AG04449 (cell line): Measurements from ENCODE around the gene PLEKHG4.
A peak's percentile ranks its signal among the peaks of the same experiment; 100 is the strongest.

Source experiments
- CTCF ChIA-PET: fragments of 350-600 bp; formaldehyde crosslinking; extraction: SDS; loops from one replicate; lab custom pipeline; 2021; ENCODE audit warnings: antibody characterized with exemption; lab: Yijun Ruan, JAX
- POLR2A ChIA-PET: fragments of 400-600, 350-600 bp; formaldehyde crosslinking; extraction: SDS; loops from one replicate; lab custom pipeline; 2020; ENCODE audit warnings: antibody characterized with exemption, inconsistent platforms; lab: Yijun Ruan, JAX
- DNase-seq: peaks from one replicate; pipeline ENCODE4 v3.0.0-alpha.2; 2010; ENCODE audit warnings: low read depth, low spot score
- H3K4me3 ChIP-seq: 2 replicates; pipeline ENCODE4 v1.5.1; 2011; ENCODE audit warnings: low read depth, mild to moderate bottlenecking, control low read depth, low read length
- TF ChIP-seq, protein P1 (sequence below): IDR thresholded peaks from one replicate; pipeline ENCODE4 v1.5.1; 2011; ENCODE audit warnings: mild to moderate bottlenecking, moderate library complexity, low read length, control low read depth, inconsistent platforms; ENCODE audit not compliant: insufficient read depth; ENCODE audit errors: missing control alignments

PLEKHG4 gene

DNA sequence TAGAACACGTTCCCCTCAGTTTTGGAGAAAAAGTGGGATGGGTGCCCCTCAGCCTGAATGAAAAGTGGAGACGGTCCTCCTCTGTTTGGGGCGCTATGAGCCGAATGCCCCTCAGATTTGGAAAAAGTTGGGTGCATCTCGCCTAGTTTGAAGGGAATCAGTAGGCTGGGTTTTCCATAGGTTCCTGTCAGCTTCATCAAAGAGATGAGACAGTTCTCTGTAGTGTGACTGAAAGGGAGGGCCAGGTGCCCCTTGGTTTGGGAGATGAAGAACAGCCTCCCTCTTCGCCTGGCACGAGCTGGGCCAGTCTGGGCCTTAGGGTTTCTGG is 31.3 kb upstream of the PLEKHG4 start:
- ChIA-PET POLR2A (interaction anchor here (1.2 to 2.6 kb wide), 6 partner anchors 10 to 63 kb away, joined by 3 to 12 read pairs (median 6); partner anchors contain the start of gene TMEM208), CTCF (interaction anchor here (0.8 to 6.1 kb wide), 9 partner anchors 9 to 353 kb away, joined by 3 to 48 read pairs (median 3); partner anchors contain the start of gene TMEM208)
- peak overlapping the region; percentile 66 for H3K4me3 ChIP-seq
- TF ChIP-seq, protein P1, sequence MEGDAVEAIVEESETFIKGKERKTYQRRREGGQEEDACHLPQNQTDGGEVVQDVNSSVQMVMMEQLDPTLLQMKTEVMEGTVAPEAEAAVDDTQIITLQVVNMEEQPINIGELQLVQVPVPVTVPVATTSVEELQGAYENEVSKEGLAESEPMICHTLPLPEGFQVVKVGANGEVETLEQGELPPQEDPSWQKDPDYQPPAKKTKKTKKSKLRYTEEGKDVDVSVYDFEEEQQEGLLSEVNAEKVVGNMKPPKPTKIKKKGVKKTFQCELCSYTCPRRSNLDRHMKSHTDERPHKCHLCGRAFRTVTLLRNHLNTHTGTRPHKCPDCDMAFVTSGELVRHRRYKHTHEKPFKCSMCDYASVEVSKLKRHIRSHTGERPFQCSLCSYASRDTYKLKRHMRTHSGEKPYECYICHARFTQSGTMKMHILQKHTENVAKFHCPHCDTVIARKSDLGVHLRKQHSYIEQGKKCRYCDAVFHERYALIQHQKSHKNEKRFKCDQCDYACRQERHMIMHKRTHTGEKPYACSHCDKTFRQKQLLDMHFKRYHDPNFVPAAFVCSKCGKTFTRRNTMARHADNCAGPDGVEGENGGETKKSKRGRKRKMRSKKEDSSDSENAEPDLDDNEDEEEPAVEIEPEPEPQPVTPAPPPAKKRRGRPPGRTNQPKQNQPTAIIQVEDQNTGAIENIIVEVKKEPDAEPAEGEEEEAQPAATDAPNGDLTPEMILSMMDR = no peak
- no peak for DNase-seq

GRCh38 chr16:67248401-67249177 is 30.7 kb upstream of the PLEKHG4 start, which contains the start of gene SLC9A5:
Gene SLC9A5, plus strand, starts transcription at chr16:67248979. Its CDS starts 36 bp downstream, at chr16:67249015.
- CTCF ChIA-PET = interaction anchor here (0.8 to 6.1 kb wide), 10 partner anchors 10 to 217 kb away, joined by 3 to 48 read pairs (median 4); partner anchors contain the start of gene TMEM208
- no peak for DNase-seq
- POLR2A ChIA-PET = interaction anchor here (0.7 to 2.6 kb wide), 7 partner anchors 10 to 64 kb away, joined by 3 to 12 read pairs (median 5); partner anchors contain the start of gene TMEM208
- TF ChIP-seq, protein P1 = peak; percentile 13
- H3K4me3 ChIP-seq = peak within 1 kb of the TSS; percentile 66

- ChIA-PET POLR2A (interaction anchor here (0.6 to 2.6 kb wide), 4 partner anchors 11 to 163 kb away, joined by 3 to 12 read pairs (median 5); partner anchors contain the start of gene TMEM208), CTCF (interaction anchor here (0.7 to 6.1 kb wide), 12 partner anchors 10 to 198 kb away, joined by 3 to 48 read pairs (median 3); partner anchors contain the start of gene TMEM208)
- no peak for DNase-seq
These were observed 29.9 kb upstream of the PLEKHG4 start for GRCh38 chr16:67249178-67250044.

GRCh38 chr16:67250045-67250327 is 29.3 kb upstream of the PLEKHG4 start:
- DNase-seq = no peak
- ChIA-PET POLR2A (interaction anchor here (0.6 kb wide), 1 partner anchor 162 kb away, joined by 4 read pairs; no protein-coding TSS in a partner anchor), CTCF (interaction anchor here (0.7 to 6.1 kb wide), 8 partner anchors 10 to 168 kb away, joined by 3 to 48 read pairs (median 3); no protein-coding TSS in a partner anchor)
- peak overlapping the region; percentile 66 for H3K4me3 ChIP-seq
- TF ChIP-seq, protein P1 = no peak

More at GRCh38 chr16:67249178-67250044, 29.9 kb upstream of the PLEKHG4 start:
- peak overlapping the region; percentile 66 for H3K4me3 ChIP-seq
- TF ChIP-seq, protein P1 = no peak

- ChIA-PET POLR2A (interaction anchor here (0.6 kb wide), 1 partner anchor 15 kb away, joined by 4 read pairs; no protein-coding TSS in a partner anchor), CTCF (interaction anchor here (0.8 to 6.1 kb wide), 4 partner anchors 7 to 141 kb away, joined by 3 to 48 read pairs (median 4); partner anchors contain the start of gene TPPP3)
- H3K4me3 ChIP-seq = no peak overlapping the region
- no peak for DNase-seq
- TF ChIP-seq, protein P1 = no peak
These were observed 26.5 kb upstream of the PLEKHG4 start for GRCh38 chr16:67252609-67253497.
